GM19463 (cell line): ENCODE results near the gene RAB35.

Experiments used
- ATAC-seq: cut with Tn5 transposase; IDR thresholded peaks from one replicate; pipeline ENCODE4 v1.9.1; 2021; ENCODE audit warnings: mild to moderate bottlenecking, moderate library complexity; ENCODE audit not compliant: unreplicated experiment

Gene RAB35

GRCh38 chr12:120109570-120110267 is 6.8 kb downstream of the RAB35 start:
- ATAC-seq: no peak

DNA sequence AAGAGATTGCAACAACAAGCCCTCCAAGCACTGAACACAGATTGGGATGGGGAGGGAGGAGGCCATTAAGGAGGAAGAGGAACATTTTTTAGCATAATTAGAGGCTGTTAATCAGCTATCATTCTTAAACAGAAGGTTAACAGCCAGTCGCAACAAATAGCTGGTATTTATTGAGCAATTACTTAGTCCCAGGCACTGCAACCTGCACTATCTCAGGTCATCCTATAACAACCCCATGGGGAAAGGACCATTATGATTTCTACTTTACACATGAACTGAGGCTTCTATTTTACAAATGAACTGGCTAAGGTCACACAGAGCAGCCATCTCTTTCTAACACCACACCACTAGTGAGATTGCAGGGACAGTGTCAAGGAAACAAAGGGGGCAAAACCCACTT is 10.4 kb downstream of the RAB35 start:
- ATAC-seq: no peak

DNA sequence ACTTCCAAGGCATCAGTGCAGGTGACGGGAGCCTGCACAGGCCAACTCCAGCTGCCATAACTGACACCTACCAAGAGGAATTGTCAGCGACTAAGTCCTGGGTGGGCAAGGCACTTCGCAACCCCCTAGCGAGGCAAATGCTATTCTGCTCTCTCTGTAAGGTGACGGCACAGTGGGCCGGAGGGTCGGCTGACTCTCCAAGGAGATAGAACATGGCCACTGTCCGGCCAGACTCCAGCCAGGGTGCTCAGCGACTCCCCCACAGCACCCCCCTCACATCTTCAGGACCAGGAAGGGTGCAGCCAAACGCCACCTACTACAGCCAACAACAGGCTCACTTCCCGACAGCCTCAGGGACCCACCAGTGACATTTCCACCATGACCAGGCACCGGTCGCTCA is 13.2 kb downstream of the RAB35 start:
- ATAC-seq: no peak

GRCh38 chr12:120103044-120103338 is 13.6 kb downstream of the RAB35 start:
- ATAC-seq: no peak

DNA sequence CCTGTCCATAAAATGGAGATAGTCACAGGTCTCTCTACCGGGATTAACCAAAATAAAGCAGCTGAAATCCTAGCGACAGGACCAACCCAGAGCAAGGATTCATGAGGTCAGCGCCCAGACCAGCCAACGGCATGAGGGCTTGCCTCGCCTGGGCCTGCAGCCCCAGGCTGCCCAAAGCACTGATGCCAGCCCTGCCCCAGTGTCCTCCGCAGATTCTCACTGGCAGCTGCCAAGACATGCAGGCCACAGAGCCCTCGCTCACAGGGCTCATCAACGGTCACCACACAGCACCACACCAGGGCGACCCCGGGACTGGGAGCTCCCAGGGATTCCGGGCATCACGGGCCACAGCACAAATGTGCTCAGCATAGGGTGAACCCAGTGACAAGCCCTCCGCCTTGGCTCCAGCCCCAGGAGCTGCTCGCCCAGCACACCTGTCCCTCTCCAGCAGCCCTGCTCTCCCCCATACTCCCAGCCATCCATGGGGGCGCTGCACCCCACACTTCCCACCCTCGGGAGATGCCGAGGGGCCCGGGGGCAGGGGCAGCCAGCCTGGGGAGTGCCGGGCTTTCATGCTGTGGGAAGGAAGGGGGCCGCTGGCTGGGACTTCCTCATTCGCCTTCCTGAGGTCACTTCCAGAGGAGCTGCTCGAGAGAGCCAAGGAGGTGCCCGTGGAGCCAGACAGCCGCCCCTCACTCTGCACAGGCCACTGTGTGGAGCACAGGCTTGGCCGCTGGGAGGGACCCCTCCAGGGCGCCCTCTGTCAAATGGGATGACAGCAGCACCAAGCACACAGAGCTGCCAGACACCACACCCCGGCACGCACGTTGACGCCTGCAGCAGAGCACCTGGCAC is 14.1 kb downstream of the RAB35 start:
- no peak for ATAC-seq

DNA sequence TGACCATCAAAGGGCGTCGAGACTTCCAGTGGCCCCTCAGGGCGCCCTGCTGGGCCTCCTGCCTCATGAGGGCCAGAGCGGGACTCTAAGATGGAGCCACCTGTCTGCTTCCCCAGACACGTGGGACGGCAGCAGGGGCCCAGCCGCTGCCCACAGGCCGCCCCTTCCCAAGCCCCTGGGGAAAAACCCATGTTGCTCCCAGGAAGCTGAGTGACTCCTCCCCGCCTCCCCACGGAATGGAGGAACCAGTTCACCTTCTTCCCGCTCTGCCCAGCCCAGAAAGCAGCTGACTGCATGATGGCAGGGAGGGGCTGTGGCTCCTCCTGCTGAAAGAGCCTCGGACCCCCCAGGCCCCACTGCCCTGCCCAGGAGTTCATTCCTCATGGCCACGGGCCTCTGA is 14.9 kb downstream of the RAB35 start:
- ATAC-seq: no peak

- ATAC-seq: peak; percentile 72
Observed at GRCh38 chr12:120101182-120101581, 15.4 kb downstream of the RAB35 start.

DNA sequence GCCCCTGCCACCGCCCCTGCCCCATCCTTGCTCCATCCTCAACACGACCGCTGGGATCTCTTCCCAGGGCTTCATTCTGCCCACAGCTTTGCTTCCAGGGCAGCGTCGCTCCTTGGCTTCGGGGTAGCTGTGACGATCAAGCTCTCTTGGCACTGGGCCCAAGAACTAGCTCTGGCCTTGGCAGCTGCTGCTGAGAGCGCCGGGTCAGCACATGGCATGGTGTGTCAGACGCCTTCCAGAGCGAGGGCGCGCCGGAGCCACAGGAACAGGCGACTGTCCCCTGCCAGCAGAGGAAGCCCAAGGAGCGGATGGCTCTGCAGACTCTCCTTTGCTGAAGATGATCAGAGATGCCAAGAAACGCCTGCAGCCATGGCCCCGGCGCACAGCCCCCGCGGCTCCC is 15.9 kb downstream of the RAB35 start:
- no peak for ATAC-seq

- no peak for ATAC-seq
Observed at GRCh38 chr12:120099738-120100137, 16.8 kb downstream of the RAB35 start.

DNA sequence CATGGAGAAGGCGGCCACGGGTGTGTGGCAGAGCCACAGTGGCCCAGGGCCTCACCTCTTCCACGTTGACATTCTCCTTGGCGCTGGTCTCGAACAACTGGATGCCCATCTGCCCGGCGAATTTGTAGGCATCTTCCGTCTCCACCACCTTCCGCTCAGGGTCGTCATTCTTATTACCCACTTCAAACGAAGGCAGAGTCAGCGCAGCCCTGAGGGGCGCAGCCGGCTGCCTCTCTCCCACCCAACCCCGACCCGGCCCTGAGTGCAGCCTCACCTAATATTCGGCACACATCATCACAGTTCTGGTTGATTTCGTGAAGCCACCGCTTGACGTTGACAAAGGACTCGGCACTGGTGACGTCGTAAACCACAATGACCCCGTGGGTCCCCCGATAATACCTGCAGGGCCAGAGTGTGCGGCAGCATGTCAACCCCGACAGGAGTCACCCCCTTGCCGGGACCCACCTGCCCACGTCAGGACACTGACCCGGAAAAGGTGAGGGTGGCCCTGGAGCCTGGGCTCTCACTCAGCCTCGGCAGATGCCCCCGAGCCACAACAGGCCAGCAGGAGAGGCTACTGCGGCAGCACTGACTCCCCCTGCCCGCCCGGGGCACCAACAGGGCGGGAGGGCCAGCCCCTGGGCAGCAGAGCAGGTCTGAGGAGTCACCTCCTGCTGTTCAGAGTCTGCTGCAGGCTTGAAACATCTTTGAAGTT is 17.6 kb downstream of the RAB35 start:
- no peak for ATAC-seq

DNA sequence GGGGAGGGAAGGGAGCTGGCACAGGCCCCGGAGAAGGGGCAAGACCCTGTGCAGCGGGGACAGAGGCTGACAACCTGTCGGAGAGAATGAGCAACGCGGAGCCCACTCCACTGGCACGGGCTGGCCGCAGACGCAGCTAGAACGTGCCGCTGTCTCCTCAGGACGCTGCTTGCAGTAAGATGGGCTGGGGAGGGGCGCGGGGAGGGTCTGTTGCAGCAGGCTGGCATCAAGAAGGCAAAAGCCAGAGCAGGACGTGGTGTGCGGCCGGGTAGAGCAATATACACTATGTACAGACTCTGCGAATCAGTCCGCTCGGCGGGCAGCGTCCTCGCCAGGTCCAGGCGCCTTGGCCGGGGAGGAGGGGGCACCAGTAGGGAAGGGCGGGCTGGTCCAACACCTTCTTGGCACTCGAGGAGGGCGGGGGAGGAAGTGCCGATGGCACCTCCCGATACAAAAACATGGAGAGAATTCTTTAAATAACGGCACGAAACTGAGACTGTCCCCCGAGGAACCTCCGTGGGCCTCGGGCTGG is 19.8 kb downstream of the RAB35 start:
- ATAC-seq: no peak

DNA sequence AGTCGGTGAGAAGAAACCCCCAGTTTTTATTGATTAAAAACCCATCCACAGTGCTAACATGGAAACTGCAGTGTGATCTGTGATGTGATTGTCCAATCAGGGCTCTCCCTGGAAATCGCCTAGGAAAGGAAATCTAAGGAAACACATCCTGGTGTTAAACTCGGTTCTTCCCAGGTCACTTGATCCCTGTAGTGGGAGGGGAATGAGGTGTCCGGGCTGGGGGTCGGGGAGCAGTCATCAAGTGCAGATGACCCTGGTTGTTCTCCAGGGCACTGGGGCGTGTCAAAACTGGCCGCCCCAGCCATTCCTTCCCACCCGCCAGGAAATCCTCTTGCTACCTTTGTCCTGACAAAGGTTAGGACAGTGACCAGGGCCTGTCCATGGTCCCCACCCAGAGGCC is 20.8 kb downstream of the RAB35 start:
- no peak for ATAC-seq

DNA sequence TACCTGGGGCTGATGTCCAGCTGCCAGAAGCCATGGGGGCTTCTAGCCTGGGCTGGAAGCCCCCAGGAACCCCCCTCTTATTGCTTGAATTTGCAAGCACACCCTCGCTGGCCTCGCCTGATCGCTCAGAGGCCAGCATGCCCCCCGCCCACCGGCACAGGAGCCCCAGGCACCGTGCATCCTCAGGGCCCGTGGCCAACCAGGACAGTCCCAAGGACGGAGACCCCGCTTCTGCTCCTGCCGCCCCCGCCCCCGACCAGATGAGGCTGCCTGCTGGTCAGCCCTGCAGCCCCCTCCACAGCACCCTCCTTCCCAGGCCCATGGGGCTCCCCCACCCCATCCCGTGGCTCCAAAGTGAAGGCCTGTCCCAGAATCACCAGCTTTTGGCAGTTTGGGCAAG is 21.2 kb downstream of the RAB35 start:
- no peak for ATAC-seq

- ATAC-seq: no peak
Observed at GRCh38 chr12:120094485-120094884, 22.1 kb downstream of the RAB35 start.

DNA sequence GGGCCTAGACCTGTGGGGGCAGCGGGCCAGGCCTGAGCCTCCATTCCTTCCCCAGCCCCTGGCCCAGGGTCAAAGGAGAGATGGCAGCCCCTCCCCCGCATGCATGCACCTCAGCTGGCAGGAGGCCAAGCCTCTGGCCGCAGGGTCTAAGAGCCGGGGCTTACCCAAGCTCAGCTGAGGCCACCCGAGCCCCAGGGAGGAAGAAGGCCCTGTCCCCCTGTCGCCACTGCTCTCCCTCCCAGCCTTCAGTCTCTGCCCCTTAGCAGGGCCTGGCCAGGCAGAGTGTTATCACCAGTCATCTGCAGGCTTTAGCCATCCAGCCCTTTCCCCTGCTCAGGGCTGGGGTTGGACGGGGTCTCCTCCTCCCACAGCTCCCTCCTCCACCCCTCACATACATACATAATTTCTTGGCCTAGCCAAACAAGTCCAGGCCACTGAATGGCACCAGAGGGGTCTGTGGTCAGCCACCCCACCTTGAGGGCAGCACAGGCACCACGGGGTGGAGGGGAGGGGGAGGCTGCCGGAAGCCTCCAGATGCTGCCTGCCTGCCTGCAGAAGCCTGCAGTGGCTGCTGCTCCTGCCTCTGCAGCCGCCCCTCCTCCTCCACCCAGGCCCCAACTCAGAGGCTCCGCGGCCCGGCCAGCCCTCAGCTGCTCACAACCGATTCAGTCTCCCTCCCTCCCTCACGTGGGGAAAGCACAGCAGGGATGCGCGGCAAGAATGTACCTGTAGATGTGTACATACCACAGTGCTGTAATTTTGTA is 22.8 kb downstream of the RAB35 start:
- ATAC-seq: no peak

DNA sequence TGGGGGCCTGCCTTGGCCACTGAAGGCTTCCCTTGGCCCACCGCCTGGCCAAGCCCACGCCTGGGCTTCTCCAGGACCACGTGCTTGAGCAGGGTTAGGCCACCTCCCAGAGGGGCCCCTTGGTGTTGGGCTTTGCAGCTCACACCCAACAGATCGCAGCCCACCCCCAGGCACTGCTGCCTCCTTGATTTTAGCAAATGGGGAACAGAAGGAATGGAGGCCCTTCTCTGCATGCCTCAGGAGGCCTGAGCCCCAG is 23.3 kb downstream of the RAB35 start:
- no peak for ATAC-seq

- ATAC-seq: no peak
Observed at GRCh38 chr12:120092551-120093335, 23.8 kb downstream of the RAB35 start.

- no peak for ATAC-seq
Observed at GRCh38 chr12:120091371-120092090, 25.0 kb downstream of the RAB35 start.

DNA sequence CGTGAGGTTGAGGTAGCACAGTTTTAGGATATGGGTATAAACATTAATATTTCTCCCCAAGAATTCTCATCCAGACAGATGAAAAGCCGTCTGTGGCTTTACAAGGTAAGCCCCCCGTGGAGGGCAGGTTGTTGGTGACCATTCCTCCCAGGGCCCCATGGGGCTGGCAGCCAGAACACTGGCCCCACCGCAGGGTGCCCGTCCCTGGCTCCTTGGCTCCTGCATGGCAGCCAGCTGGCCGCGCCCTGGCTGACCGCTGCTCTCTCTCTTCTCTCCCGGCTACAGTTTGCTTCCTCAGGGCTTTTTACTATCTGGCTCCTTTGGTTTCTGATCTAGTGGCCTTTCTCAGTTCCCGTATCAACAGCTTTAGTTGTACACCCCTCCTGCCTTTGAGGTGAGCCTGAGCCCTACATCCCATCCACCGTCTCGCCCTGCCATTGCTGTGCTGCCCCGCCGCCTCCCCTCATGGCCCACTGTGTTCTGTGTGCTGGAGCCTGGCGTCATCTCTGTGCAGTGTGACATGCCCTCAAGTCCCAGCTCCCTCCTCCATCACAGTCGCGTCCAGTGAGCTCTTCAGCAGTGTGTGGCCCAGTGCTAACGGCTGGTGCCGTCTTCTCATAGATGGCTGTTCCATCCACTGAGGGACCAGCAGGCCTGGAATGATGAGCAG is 25.8 kb downstream of the RAB35 start:
- no peak for ATAC-seq
